Nephron (organoid): ENCODE data around the gene OSBPL5.

ENCODE experiments used
- H3K27ac Mint-ChIP-seq, 3 experiments: 2 replicates each; pipeline ENCODE4 v1.8.0; 2020; ENCODE audit warnings: mixed read lengths in 3 of 3, mild to moderate bottlenecking in 2 of 3, moderate library complexity in 1 of 3
- H3K27me3 Mint-ChIP-seq: 2 replicates; pipeline ENCODE4 v1.8.0; 2021; ENCODE audit warnings: low read depth, mild to moderate bottlenecking, moderate library complexity, mixed read lengths
- H3K36me3 Mint-ChIP-seq: 2 replicates; pipeline ENCODE4 v1.8.0; 2020; ENCODE audit warnings: low read depth, mixed read lengths
- H3K4me1 Mint-ChIP-seq: 2 replicates; pipeline ENCODE4 v1.8.0; 2020; ENCODE audit warnings: mixed read lengths
- H3K4me3 Mint-ChIP-seq, 3 experiments: 2 replicates each; pipeline ENCODE4 v1.8.0; 2020; ENCODE audit warnings: mild to moderate bottlenecking in 3 of 3, mixed read lengths in 3 of 3, moderate library complexity in 2 of 3
- H3K9me3 Mint-ChIP-seq: 2 replicates; pipeline ENCODE4 v1.8.0; 2020; ENCODE audit warnings: mixed read lengths
- TF ChIP-seq, protein P1 (sequence below), 3 experiments: fragments of 200-600 bp; sonication (generic); IDR thresholded peaks; one replicate each; pipeline ENCODE4 v1.5.0; 2021; ENCODE audit warnings: antibody characterized with exemption in 3 of 3; ENCODE audit not compliant: unreplicated experiment in 3 of 3

Gene OSBPL5

DNA sequence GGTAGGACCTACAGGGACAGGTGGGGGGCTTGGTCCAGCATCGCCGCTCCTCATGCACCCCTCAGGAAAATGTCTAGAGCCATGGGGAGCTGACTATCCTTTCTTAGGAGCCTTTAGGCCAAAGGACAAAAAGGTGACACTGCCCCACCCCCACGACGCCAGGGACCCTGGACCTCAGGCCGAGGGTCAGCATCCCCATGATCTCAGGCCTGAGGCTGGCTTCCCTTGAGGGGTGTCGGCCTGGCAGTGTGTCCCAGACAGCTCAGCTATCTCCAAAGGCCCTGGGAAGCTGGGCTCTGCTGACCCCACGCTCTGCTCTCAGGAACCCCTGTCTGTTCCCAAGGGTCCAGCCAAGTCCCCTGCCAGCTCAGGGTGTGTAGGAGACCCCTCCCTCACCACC is 37.2 kb upstream of the OSBPL5 start:
- H3K4me1 Mint-ChIP-seq: peaks cover 7% of the 10 kb centered on the region
- no peaks in the 10 kb centered on the region for H3K36me3 Mint-ChIP-seq
- H3K27ac Mint-ChIP-seq: no peak overlapping the region
- H3K27me3 Mint-ChIP-seq: peaks cover 53% of the 10 kb centered on the region
- no peaks in the 10 kb centered on the region for H3K9me3 Mint-ChIP-seq
- TF ChIP-seq, protein P1, sequence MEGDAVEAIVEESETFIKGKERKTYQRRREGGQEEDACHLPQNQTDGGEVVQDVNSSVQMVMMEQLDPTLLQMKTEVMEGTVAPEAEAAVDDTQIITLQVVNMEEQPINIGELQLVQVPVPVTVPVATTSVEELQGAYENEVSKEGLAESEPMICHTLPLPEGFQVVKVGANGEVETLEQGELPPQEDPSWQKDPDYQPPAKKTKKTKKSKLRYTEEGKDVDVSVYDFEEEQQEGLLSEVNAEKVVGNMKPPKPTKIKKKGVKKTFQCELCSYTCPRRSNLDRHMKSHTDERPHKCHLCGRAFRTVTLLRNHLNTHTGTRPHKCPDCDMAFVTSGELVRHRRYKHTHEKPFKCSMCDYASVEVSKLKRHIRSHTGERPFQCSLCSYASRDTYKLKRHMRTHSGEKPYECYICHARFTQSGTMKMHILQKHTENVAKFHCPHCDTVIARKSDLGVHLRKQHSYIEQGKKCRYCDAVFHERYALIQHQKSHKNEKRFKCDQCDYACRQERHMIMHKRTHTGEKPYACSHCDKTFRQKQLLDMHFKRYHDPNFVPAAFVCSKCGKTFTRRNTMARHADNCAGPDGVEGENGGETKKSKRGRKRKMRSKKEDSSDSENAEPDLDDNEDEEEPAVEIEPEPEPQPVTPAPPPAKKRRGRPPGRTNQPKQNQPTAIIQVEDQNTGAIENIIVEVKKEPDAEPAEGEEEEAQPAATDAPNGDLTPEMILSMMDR (IDR thresholded peaks at IDR 0.05; ENCODE audit: unreplicated experiment in 3 of 3): no peak
- H3K4me3 Mint-ChIP-seq: no peak overlapping the region

DNA sequence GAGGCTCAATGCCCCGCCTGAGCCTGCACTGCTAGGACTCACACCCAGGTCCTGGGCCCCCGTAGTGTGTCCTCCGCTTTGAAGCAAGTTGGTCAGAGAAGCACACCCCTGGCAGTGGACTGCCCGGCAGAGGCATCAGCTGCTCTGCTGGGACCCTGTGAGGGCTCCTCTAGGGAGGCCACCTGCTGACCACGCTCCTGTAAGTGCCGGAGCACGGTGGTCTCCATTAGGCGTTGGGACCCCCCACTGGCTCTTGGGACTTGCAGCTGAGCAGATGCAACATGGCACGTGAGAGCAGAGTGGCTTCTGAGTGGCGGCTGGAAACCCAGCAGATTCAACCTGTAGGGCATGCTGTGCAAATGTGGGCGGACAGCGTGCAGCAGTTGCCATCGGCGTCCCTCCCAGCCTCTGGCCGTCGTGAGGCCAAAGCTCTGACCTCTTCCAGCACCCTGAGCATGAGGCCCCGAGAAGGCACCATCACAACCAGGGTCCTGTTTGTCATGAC is 36.6 kb upstream of the OSBPL5 start:
- Mint-ChIP-seq H3K27ac (no peak overlapping the region), H3K4me1 (peaks cover 7% of the 10 kb centered on the region), H3K9me3 (no peaks in the 10 kb centered on the region), H3K27me3 (peaks cover 53% of the 10 kb centered on the region), H3K36me3 (no peaks in the 10 kb centered on the region), H3K4me3 (no peak overlapping the region)
- TF ChIP-seq, protein P1 (IDR thresholded peaks at IDR 0.05; ENCODE audit: unreplicated experiment in 3 of 3): no peak

DNA sequence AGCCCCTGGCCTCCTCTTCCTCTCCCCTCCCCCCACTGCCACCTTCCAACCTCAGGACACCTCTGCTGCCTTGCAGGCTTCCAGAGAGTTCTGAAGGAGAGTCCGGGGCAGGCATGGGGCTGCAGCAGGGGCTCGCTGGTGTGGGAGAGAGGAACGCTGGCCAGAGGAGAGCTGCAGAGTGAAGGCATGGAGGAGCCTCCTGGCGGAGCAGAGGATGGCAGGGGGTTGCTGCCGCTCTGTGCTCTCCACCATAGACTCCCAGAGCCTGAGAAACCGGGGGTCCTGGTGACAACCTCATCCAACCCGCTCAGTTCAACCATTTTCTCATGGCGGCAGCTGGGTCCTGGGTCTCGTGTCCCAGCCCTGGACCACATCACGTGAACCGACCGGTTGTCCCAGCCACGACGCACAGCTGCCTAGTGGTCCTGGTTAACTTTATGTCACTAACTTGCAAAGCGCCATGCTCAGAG is 36.0 kb upstream of the OSBPL5 start:
- Mint-ChIP-seq H3K27me3 (peaks cover 55% of the 10 kb centered on the region), H3K27ac (no peak overlapping the region), H3K9me3 (no peaks in the 10 kb centered on the region), H3K4me3 (no peak overlapping the region), H3K4me1 (peaks cover 7% of the 10 kb centered on the region), H3K36me3 (no peaks in the 10 kb centered on the region)
- TF ChIP-seq, protein P1 (IDR thresholded peaks at IDR 0.05; ENCODE audit: unreplicated experiment in 3 of 3): no peak

DNA sequence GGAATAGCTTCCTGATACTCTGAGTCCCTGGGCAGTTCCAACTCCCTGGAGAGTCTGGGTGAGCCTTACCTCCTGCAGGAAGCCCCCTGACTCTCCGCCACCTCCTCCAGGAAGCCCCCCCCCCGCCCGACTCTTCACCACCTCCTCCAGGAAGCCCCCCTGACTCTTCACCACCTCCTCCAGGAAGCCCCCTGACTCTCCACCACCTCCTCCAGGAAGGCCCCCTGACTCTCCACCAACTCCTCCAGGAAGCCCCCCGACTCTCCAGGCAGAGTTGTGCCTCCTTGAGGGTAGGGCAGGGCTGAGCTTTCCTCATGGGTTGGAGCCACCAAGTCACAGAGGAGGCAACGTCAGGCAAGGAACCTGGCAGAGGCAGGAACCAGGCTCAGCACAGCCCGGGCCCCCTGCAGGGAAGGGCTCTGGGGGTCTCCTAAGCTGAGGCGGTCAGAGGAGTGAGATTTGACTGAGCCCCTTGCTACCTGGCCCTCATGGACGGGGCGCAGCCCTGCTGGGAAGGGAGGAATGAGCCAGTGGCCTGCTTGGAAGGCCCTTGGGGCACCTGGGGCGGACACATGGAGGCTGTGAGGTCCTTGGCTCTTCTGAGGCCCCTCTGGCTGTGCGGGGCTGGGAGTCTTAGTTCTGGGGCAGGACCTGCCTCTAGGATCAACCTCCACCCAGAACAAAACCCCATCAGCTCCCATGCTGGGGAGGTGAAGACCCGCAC is 35.4 kb upstream of the OSBPL5 start:
- no peaks in the 10 kb centered on the region for H3K36me3 Mint-ChIP-seq
- H3K27me3 Mint-ChIP-seq: peaks cover 55% of the 10 kb centered on the region
- H3K27ac Mint-ChIP-seq: no peak overlapping the region
- peaks cover 6% of the 10 kb centered on the region for H3K4me1 Mint-ChIP-seq
- H3K4me3 Mint-ChIP-seq: no peak overlapping the region
- no peaks in the 10 kb centered on the region for H3K9me3 Mint-ChIP-seq
- TF ChIP-seq, protein P1 (IDR thresholded peaks at IDR 0.05; ENCODE audit: unreplicated experiment in 3 of 3): no peak

DNA sequence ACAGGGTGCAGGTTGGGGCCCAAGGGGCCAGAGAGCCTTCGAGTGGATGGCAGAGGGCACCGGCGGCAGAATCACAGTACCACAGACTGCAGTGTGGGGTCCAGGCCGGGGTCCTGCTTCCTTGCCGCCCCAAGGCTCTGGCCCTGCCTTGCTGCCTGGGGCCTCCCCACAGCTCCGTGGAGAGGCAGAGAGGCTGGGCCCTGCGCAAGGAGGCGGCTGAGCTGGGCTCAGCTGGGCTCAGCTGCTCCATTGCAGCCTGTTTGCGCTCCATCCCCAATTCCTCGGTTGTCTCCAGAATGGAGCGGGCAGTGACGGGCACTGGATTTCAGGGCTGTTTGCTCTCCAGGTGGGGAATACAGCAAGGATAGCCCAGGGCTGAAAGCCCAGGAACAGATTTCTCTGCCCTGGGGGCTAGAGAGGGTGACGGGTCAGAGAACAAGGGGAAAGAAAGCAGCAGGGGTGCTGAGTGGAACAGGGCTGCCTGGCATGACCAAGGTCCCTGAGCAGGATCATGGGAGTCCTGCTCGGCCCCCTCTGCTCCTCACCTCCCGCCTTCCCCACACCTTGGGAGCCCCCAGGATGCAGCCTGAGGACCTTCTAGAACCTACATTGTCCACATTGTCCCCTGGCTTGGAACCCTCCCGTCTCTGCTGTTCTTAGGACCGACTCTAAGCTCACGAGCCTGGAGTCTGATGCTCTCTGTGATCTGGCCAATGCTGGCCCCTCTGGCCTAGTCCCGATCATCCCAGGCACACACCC is 34.6 kb upstream of the OSBPL5 start:
- Mint-ChIP-seq H3K36me3 (no peaks in the 10 kb centered on the region), H3K27me3 (peaks cover 46% of the 10 kb centered on the region), H3K4me3 (no peak overlapping the region), H3K4me1 (no peaks in the 10 kb centered on the region), H3K27ac (no peak overlapping the region), H3K9me3 (no peaks in the 10 kb centered on the region)
- TF ChIP-seq, protein P1 (IDR thresholded peaks at IDR 0.05; ENCODE audit: unreplicated experiment in 3 of 3): no peak
